Fibroblast of skin of back (primary cell): ENCODE measurements around the gene NPHS2.
"Not testable (repeated sequence)": the region's sequence is repeated elsewhere in the genome, so short reads cannot be mapped to it uniquely, and the experiment has no call there.

Source experiments
- DNase-seq: peaks from one replicate; pipeline ENCODE4 v3.0.0-alpha.2; 2013

Gene NPHS2

DNA sequence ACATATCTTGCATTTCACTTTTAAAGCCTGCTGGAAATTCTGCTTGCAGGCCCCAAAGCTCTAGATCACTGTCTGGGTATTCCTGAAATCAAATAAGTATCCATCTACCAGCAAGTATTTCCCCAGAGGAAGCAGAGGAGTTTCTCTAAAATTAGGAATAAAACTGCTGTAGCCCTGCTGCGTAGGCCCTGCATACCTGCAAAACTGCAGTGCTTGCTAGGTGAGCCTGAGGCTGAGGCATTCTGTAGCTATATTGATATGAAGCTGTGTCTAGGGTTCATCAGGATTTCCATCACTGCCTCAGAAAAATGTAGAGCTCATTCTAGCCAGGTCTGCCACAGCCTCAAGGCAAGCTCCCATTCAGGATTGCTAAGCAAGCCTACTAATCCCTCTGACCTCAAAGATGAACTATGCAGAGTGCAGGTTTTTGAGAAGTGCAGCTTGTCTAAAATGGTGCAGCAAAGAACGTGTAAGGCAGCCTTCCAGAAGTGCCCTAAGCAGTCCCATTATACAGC, 28.7 kb downstream of the NPHS2 start:
- DNase-seq = no peak

- DNase-seq = no peak
Observed at GRCh38 chr1:179545321-179545720, 30.4 kb downstream of the NPHS2 start.

- no peak for DNase-seq
Observed at GRCh38 chr1:179541774-179542173, 34.0 kb downstream of the NPHS2 start.

DNA sequence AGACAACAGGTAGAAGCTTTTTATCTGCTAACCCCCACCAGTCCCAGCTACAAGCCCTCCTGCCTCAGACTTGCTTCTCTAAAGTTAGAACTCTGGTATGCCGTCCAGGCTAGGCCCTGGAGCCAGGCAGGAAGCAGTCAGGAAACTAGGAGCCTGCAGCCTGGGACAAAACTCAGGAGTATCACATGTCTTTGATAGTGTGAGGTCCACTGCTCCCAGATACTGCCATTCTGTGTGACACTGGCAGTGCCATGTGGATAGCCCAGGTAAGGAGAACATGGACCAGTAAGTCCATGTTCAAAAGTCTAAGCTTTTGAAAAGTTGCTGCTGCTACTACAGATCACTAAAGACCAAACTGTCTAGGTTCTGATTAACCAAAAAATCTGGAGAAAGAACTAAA, 45.4 kb downstream of the NPHS2 start:
- DNase-seq = no peak

GRCh38 chr1:179529482-179530195, 46.1 kb downstream of the NPHS2 start:
- no peak for DNase-seq

DNA sequence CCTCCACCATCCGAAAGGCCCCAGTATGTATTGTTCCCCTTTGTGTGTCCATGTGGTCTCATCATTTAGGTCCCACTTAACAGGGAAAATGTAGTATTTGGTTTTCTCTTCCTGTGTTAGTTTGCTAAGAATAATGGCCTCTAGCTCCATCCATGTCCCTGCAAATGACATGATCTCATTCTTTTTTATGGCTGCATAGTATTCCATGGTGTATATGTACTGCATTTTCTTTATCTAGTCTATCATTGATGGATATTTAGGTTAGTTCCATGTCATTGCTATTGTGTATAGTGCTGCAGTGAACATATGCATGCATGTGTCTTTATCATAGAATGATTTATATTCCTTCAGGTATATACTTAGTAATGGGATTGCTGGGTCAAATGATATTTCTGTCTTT, 57.2 kb downstream of the NPHS2 start:
- not testable (repeated sequence) for DNase-seq

- DNase-seq = no peak
Observed at GRCh38 chr1:179516976-179517705, 58.6 kb downstream of the NPHS2 start.

DNA sequence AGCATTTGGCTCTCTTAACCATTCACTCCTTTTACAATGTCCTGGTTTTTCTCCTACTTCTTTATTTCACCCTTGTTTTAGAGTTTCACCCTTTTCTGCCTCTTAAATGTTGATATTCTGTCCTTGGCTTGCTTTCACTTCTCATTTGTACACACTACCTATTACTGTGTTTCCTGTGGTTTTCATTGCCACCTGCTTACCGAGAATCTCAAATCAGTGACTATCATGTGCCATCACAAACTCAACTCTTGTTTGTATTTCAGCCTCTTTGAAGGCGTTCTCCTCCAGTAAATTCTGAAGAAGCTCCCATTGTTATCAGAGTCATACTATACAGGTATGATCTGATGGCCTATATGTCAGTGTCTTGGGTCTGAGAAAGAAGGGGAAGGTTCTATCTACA, 65.7 kb downstream of the NPHS2 start:
- DNase-seq = no peak

DNA sequence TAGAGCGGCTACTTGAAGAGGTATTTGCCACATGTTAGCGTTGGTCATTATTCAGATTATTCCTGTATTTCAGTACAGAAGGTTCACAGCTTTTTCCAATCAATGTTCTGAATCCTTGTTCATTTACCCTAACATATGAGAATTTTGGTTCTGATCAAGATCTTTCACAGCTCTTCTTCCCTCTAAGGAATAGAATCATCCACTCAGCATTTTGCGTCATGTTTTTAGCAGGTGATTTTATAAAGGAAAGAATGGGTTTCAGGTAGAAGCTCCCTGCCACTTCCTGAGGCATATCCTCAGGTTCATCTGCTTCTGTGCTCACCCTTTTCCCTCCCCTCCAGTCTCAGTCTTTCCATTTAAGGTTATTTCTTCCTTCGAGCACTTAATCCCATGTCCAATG, 66.4 kb downstream of the NPHS2 start:
- no peak for DNase-seq

GRCh38 chr1:179506199-179506598, 69.5 kb downstream of the NPHS2 start:
- no peak for DNase-seq
